K562 (cell line): ENCODE data around the gene PRSS8. TPM values are rescaled to one million over a fixed set of nuclear protein-coding genes. Genes with fewer than 3 reads are reported as not detected.
A peak's percentile ranks its signal among the peaks of the same experiment; 100 is the strongest.

Experiments
- GATA2 ChIP-seq: sonication (generic); formaldehyde crosslinking; IDR thresholded peaks from 2 replicates; pipeline ENCODE4 v1.4.0; 2020; ENCODE audit warnings: mild to moderate bottlenecking, missing genetic modification reagents
- MEF2A ChIP-seq: IDR thresholded peaks from 2 replicates; pipeline ENCODE4 v1.6.1; 2011; ENCODE audit warnings: low read depth, mild to moderate bottlenecking, low read length, moderate library complexity; ENCODE audit not compliant: control insufficient read depth
- NCOA4 ChIP-seq: fragments of 450-650 bp; IDR thresholded peaks from 2 replicates; pipeline ENCODE4 v1.6.1; 2018; ENCODE audit warnings: mild to moderate bottlenecking; ENCODE audit not compliant: partially characterized antibody
- polyA plus RNA-seq, 8 experiments: library from polyadenylated mRNA; depleted of rRNA in 4 of 8; stranded (reverse) in 5 of 8; unstranded in 3 of 8; fragments of >200 nt; fragmentation: Nextera tagmentation in 2 of 8; fragmentation: Illumina TruSeq in 1 of 8; extraction: Ambion mirVana in 2 of 8; extraction: Trizol in 1 of 8; gene quantifications; 2 replicates each; pipeline versions ENCODE4 v1.2.1 to v1.2.3, GENCODE V29; 2011 to 2014; ENCODE audit warnings: inconsistent platforms in 1 of 8, missing spikeins in 1 of 8
- total RNA-seq, 7 experiments: library from RNA; depleted of rRNA in 6 of 7; stranded (reverse); fragments of >200 nt in 6 of 7; fragmentation: Illumina TruSeq in 2 of 7; extraction: Trizol in 2 of 7; gene quantifications; 2 replicates each; pipeline versions ENCODE4 v1.2.1 to v1.2.3, GENCODE V29; 2011 to 2021; ENCODE audit warnings: low replicate concordance in 1 of 7
- TF ChIP-seq, protein P1 (sequence below): fragments of 450-650 bp; IDR thresholded peaks from 2 replicates; pipeline ENCODE4 v1.6.1; 2016
- TF ChIP-seq, protein P2 (sequence below): sonication (generic); IDR thresholded peaks from 2 replicates; pipeline ENCODE4 v1.6.1; 2016
- TF ChIP-seq, protein P3 (sequence below): sonication (generic); formaldehyde crosslinking; IDR thresholded peaks from 2 replicates; pipeline ENCODE4 v1.8.0; 2023; ENCODE audit warnings: missing genetic modification reagents, mild to moderate bottlenecking, borderline replicate concordance

The PRSS8 gene
- total and polyA plus RNA-seq, 9 of the 15 experiments (the other 6 are each of a cell fraction or from before 2014, with no cell fraction given): 0.25 to 3.9 (median 1.3) TPM; not detected in 1

DNA sequence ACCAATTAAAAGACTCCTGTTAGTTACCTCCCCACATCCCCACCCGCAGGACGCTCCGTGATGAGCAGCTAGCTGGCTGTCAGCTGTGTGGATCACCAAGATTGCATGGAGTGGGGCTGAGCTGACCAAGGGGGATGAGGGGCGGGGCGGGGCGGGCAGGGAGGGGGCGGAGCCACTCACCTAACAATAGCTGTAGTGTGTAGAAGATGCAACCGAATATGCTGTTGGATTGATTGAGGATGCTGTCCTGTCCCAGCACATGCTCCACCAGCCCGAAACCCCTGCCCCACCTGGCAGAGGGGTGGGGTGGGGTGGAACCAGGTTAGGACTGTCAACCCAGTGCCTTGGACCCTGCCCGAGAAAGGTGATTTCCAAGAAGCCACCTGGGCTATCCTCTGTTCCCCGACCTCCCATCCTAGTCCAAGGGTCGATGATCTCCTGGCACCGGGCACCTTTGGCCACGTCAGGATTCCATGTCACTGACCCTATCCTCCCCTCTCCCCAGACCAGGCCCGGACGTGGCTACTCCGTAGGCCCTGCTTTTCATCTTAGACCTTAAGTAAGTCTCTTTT, 42.3 kb downstream of the PRSS8 start (continued):
- no peak for TF ChIP-seq MEF2A
- no peak for TF ChIP-seq NCOA4
- TF ChIP-seq, protein P1, sequence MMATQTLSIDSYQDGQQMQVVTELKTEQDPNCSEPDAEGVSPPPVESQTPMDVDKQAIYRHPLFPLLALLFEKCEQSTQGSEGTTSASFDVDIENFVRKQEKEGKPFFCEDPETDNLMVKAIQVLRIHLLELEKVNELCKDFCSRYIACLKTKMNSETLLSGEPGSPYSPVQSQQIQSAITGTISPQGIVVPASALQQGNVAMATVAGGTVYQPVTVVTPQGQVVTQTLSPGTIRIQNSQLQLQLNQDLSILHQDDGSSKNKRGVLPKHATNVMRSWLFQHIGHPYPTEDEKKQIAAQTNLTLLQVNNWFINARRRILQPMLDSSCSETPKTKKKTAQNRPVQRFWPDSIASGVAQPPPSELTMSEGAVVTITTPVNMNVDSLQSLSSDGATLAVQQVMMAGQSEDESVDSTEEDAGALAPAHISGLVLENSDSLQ: peak; percentile 76
- TF ChIP-seq, protein P2, sequence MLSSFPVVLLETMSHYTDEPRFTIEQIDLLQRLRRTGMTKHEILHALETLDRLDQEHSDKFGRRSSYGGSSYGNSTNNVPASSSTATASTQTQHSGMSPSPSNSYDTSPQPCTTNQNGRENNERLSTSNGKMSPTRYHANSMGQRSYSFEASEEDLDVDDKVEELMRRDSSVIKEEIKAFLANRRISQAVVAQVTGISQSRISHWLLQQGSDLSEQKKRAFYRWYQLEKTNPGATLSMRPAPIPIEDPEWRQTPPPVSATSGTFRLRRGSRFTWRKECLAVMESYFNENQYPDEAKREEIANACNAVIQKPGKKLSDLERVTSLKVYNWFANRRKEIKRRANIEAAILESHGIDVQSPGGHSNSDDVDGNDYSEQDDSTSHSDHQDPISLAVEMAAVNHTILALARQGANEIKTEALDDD: peak; percentile 80
- TF ChIP-seq GATA2 (CRISPR knock-in tag): no peak
- TF ChIP-seq, protein P3, sequence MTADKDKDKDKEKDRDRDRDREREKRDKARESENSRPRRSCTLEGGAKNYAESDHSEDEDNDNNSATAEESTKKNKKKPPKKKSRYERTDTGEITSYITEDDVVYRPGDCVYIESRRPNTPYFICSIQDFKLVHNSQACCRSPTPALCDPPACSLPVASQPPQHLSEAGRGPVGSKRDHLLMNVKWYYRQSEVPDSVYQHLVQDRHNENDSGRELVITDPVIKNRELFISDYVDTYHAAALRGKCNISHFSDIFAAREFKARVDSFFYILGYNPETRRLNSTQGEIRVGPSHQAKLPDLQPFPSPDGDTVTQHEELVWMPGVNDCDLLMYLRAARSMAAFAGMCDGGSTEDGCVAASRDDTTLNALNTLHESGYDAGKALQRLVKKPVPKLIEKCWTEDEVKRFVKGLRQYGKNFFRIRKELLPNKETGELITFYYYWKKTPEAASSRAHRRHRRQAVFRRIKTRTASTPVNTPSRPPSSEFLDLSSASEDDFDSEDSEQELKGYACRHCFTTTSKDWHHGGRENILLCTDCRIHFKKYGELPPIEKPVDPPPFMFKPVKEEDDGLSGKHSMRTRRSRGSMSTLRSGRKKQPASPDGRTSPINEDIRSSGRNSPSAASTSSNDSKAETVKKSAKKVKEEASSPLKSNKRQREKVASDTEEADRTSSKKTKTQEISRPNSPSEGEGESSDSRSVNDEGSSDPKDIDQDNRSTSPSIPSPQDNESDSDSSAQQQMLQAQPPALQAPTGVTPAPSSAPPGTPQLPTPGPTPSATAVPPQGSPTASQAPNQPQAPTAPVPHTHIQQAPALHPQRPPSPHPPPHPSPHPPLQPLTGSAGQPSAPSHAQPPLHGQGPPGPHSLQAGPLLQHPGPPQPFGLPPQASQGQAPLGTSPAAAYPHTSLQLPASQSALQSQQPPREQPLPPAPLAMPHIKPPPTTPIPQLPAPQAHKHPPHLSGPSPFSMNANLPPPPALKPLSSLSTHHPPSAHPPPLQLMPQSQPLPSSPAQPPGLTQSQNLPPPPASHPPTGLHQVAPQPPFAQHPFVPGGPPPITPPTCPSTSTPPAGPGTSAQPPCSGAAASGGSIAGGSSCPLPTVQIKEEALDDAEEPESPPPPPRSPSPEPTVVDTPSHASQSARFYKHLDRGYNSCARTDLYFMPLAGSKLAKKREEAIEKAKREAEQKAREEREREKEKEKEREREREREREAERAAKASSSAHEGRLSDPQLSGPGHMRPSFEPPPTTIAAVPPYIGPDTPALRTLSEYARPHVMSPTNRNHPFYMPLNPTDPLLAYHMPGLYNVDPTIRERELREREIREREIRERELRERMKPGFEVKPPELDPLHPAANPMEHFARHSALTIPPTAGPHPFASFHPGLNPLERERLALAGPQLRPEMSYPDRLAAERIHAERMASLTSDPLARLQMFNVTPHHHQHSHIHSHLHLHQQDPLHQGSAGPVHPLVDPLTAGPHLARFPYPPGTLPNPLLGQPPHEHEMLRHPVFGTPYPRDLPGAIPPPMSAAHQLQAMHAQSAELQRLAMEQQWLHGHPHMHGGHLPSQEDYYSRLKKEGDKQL (CRISPR knock-in tag): no peak
